Testis (tissue), 3 donors: ENCODE measurements around the gene CSF1R. TPM values are rescaled to one million over a fixed set of nuclear protein-coding genes. Genes with fewer than 3 reads are reported as not detected.

Experiments used
- DNase-seq: peaks from one replicate; pipeline ENCODE4 v3.0.0-alpha.2; 2019
- H3K27ac ChIP-seq, 2 donors: fragments of 200-600 bp; sonication (generic); one replicate each; pipeline ENCODE4 v1.5.1; 2019
- H3K27me3 ChIP-seq: fragments of 200-600 bp; sonication (generic); one replicate; pipeline ENCODE4 v1.5.1; 2019
- H3K36me3 ChIP-seq: fragments of 200-600 bp; sonication (generic); one replicate; pipeline ENCODE4 v1.5.1; 2017; ENCODE audit warnings: low read depth; ENCODE audit errors: missing control alignments
- H3K4me1 ChIP-seq: fragments of 200-600 bp; sonication (generic); one replicate; pipeline ENCODE4 v1.5.1; 2019
- H3K4me3 ChIP-seq, 2 donors: fragments of 200-600 bp; sonication (generic); one replicate each; pipeline ENCODE4 v1.5.1; 2017 to 2019
- H3K9me3 ChIP-seq: fragments of 200-600 bp; sonication (generic); one replicate; pipeline ENCODE4 v1.5.1; 2017
- POLR2A ChIP-seq: fragments of 450-650 bp; IDR thresholded peaks from one replicate; pipeline ENCODE4 v1.6.1; 2017; ENCODE audit warnings: antibody characterized with exemption, mild to moderate bottlenecking, moderate library complexity
- WGBS, 2 donors: methylation state at CpG; one replicate each; pipeline ENCODE4 v1.1.5; 2018; 5-methylcytosine and 5-hydroxymethylcytosine counted together
- intact Hi-C: fragments of 100-400 bp; cut with DNase I; formaldehyde crosslinking; loops from one replicate; pipeline ENCODE4 v1.15.1; 2023; ENCODE audit warnings: low total_unique reads
- polyA plus RNA-seq: library from polyadenylated mRNA; stranded (reverse); fragments of 350-450 nt; fragmentation: Illumina TruSeq; extraction: RNeasy Lipid Tissue Mini Kit (QIAGEN cat#74804); gene quantifications from one replicate; pipeline ENCODE4 v1.2.3, GENCODE V29; 2014; ENCODE audit warnings: low read depth, low replicate concordance; ENCODE audit not compliant: insufficient read depth
- total RNA-seq, 2 donors: library from RNA; depleted of rRNA; stranded (reverse); fragments of >200 nt; gene quantifications; one replicate each; pipeline ENCODE4 v1.2.3, GENCODE V29; 2016
- TF ChIP-seq, protein P1 (sequence below), 3 experiments: fragments of 450-650 bp in 2 of 3; fragments of 200-600 bp in 1 of 3; sonication (generic) in 1 of 3; IDR thresholded peaks; one replicate each; pipeline ENCODE4 v1.5.1; 2016 to 2019; ENCODE audit warnings: antibody characterized with exemption in 3 of 3, mild to moderate bottlenecking in 2 of 3, moderate library complexity in 1 of 3

CSF1R gene
- total and polyA plus RNA-seq, 3 donors from 2014 or later: 4.3 to 25.4 (median 15.7) TPM

DNA sequence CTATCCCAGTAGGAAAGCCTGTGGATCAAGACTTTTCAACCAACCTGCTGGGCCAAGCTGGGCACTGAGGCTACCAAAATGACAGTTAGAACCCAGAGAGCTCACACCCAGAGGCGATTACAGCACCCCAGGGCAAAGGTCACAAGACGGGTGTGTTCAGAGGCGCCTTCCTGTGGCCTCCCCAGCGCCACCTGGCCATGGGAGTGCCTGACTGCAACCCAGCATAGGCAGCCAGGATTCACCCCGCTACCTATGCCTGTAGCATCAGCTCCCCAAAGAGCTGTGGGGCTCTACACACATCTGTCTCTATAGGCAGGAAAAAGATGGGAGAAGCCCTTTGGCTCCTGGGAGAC, 35.8 kb upstream of the CSF1R start:
- Histone ChIP-seq H3K4me1 (no peaks in the 10 kb centered on the region), H3K36me3 (no peaks in the 10 kb centered on the region), H3K27ac (no peak overlapping the region), H3K9me3 (no peaks in the 10 kb centered on the region), H3K4me3 (no peak overlapping the region), H3K27me3 (no peaks in the 10 kb centered on the region)
- 77 to 93% methylated on average over 4 to 5 of the region's 5 CpGs for WGBS, 2 donors
- TF ChIP-seq POLR2A: no peak
- TF ChIP-seq, protein P1, sequence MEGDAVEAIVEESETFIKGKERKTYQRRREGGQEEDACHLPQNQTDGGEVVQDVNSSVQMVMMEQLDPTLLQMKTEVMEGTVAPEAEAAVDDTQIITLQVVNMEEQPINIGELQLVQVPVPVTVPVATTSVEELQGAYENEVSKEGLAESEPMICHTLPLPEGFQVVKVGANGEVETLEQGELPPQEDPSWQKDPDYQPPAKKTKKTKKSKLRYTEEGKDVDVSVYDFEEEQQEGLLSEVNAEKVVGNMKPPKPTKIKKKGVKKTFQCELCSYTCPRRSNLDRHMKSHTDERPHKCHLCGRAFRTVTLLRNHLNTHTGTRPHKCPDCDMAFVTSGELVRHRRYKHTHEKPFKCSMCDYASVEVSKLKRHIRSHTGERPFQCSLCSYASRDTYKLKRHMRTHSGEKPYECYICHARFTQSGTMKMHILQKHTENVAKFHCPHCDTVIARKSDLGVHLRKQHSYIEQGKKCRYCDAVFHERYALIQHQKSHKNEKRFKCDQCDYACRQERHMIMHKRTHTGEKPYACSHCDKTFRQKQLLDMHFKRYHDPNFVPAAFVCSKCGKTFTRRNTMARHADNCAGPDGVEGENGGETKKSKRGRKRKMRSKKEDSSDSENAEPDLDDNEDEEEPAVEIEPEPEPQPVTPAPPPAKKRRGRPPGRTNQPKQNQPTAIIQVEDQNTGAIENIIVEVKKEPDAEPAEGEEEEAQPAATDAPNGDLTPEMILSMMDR (IDR thresholded peaks at IDR 0.05): no peak
- intact Hi-C loops: loop anchor here (10.0 kb wide), 1 partner anchor 93 kb away; no protein-coding TSS in a partner anchor
- no peak for DNase-seq

DNA sequence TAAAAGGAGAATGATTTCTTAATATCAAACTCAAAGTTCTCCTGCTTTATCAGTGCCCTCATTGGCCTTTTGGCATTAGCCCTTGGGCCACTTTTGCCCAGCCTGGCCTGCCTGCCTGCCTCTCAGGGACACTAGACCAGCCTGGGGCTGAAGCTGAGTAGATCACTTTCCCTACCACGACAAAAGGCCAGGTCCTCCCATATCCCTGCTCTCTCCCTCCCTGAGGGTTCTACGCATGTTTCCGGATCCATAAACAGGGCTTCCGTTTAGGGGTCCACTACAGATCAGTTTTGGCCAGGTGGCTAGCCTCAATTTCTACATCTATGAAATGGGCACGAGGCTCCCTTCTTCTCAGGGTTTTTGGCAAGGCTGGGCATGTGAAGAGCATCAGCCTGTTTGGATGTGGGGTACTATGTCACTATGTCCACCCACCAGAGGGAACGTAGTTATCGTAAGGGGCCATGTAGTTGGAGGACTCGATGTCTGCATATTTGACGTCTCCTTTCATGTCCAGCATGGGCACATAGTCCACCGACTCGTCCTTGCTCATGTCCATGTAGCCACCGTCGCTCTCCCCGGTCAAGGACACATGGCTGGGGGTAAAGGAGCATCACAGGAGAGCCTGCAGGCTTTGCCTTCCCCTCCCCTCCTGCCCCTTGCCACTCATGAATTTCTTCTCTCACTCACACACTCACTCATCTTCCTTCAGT, 35.2 kb upstream of the CSF1R start:
- TF ChIP-seq, protein P1 (IDR thresholded peaks at IDR 0.05): no peak
- no peak for TF ChIP-seq POLR2A
- intact Hi-C loops: loop anchor here (10.0 kb wide), 1 partner anchor 93 kb away; no protein-coding TSS in a partner anchor
- no peak for DNase-seq
- 89% methylated on average over 13 to 14 of the region's 14 CpGs for WGBS, 2 donors
- no peaks in the 10 kb centered on the region for H3K27me3 ChIP-seq
- no peaks in the 10 kb centered on the region for H3K9me3 ChIP-seq
- no peak overlapping the region for H3K27ac ChIP-seq
- no peaks in the 10 kb centered on the region for H3K4me1 ChIP-seq
- H3K36me3 ChIP-seq: no peaks in the 10 kb centered on the region
- H3K4me3 ChIP-seq: no peak overlapping the region

DNA sequence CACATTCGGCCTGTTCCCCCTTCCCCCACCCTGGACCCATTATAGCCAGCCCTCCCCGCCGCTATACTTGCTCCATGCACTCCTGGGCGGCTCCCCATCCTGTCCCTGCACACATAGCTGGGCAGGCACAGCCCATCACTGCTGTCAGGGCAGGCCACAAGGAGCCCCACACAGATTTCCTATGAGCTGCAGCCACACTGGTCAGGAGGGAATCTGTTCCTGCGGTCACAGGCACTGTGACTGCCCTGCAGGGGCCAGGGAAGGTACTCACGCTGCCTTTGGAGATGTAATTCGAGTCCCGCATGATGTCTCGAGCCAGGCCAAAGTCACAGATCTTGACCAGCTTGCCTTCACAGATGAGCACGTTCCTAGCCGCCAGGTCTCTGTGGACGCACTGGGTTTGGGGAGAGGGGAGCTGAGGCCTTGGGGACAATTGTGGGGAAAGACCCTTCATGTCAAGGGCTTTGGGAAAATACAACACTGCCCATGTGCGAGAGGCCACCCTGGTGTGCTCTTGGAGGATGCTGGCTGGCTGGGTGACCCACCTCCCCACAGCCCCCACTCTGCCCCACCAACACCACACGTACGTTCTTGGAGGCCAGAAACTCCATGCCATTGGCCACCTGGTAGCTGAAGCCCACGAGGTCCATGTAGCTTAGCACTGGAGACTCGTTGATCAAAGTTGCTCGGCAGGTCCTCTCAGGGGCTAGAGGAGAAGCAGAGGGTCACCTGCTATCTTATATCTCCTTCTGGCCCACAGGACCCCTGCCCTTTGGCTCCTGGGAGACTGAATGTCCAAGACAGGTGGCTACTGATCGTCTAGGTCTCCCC, 34.5 kb upstream of the CSF1R start:
- Histone ChIP-seq H3K36me3 (no peaks in the 10 kb centered on the region), H3K27ac (no peak overlapping the region), H3K4me1 (no peaks in the 10 kb centered on the region), H3K27me3 (no peaks in the 10 kb centered on the region), H3K9me3 (no peaks in the 10 kb centered on the region), H3K4me3 (no peak overlapping the region)
- intact Hi-C loops: loop anchor here (10.0 kb wide), 1 partner anchor 94 kb away; no protein-coding TSS in a partner anchor
- WGBS, 2 donors: 84 to 86% methylated on average over 11 to 19 of the region's 19 CpGs
- TF ChIP-seq POLR2A: no peak
- TF ChIP-seq, protein P1 (IDR thresholded peaks at IDR 0.05): no peak
- no peak for DNase-seq

DNA sequence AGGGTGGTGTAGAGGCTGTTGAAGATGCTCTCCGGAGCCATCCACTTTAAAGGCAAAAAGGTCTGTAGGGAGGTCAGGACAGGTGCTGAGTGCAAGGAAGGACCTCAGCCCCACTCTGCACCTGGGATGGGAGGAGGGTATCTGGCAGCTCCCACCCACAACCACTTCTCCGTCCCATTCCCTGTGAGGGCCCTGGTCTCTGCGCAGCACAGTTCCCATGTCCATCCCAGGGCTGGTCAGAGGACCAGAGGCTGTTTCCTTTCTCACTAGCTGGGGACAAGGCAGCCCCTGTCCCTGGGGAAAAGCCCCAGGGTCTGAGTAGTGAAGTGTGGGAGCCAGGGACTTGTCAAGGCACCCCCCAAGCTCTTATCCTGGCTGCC, 33.7 kb upstream of the CSF1R start:
- Histone ChIP-seq H3K36me3 (no peaks in the 10 kb centered on the region), H3K9me3 (no peaks in the 10 kb centered on the region), H3K4me1 (no peaks in the 10 kb centered on the region), H3K4me3 (no peak overlapping the region), H3K27me3 (no peaks in the 10 kb centered on the region), H3K27ac (no peak overlapping the region)
- intact Hi-C loops: loop anchor here (10.0 kb wide), 1 partner anchor 95 kb away; no protein-coding TSS in a partner anchor
- TF ChIP-seq, protein P1 (IDR thresholded peaks at IDR 0.05): no peak
- TF ChIP-seq POLR2A: no peak
- DNase-seq: no peak
- 91 to 100% methylated on average over 2 to 3 of the region's 3 CpGs for whole genome bisulfite sequencing, 2 donors
